IPS-NIHi7 (cell line): ENCODE data around the gene SNCAIP.

Experiments
- DNase-seq: peaks from one replicate; pipeline ENCODE4 v3.0.0; 2012; ENCODE audit warnings: mixed read lengths; ENCODE audit errors: extremely low spot score

The SNCAIP gene

GRCh38 chr5:122500245-122501088, 188.4 kb downstream of the SNCAIP start:
- DNase-seq = peak; percentile 81

- DNase-seq = no peak
Observed at GRCh38 chr5:122501089-122501435, 189.0 kb downstream of the SNCAIP start.

GRCh38 chr5:122507045-122507444, 195.0 kb downstream of the SNCAIP start:
- DNase-seq = no peak

GRCh38 chr5:122507581-122507980, 195.5 kb downstream of the SNCAIP start:
- no peak for DNase-seq

- DNase-seq = no peak
Observed at GRCh38 chr5:122508623-122509022, 196.6 kb downstream of the SNCAIP start.
